Adrenal gland (tissue), 12 donors: ENCODE data around the gene ARHGEF28. TPM values are rescaled to one million over a fixed set of nuclear protein-coding genes. Genes with fewer than 3 reads are reported as not detected.
A peak's percentile ranks its signal among the peaks of the same experiment; 100 is the strongest.

ENCODE experiments used
- DNase-seq, 7 donors: peaks; one replicate each; pipeline ENCODE4 v3.0.0-alpha.2; 2019 to 2020
- H3K27ac ChIP-seq, 5 donors: fragments of 200-600 bp; sonication (generic) in 4 of 5; 1 replicate in 3 of 5; 2 replicates in 2 of 5; pipeline versions ENCODE4 v1.5.1 to v1.8.0; 2016 to 2020; ENCODE audit warnings: mild to moderate bottlenecking in 1 of 5
- H3K27me3 ChIP-seq: fragments of 200-600 bp; 2 replicates; pipeline ENCODE4 v1.8.0; 2021
- H3K36me3 ChIP-seq, 2 donors: fragments of 200-600 bp; replicated peaks in 1 of 2; 1 replicate in 1 of 2; 2 replicates in 1 of 2; pipeline versions ENCODE4 v1.5.1 to v1.8.0; 2018 to 2022
- H3K4me1 ChIP-seq, 2 donors: fragments of 200-600 bp; replicated peaks in 1 of 2; 1 replicate in 1 of 2; 2 replicates in 1 of 2; pipeline versions ENCODE4 v1.5.1 to v1.8.0; 2018 to 2021
- H3K4me3 ChIP-seq, 4 donors: fragments of 200-600 bp; sonication (generic) in 3 of 4; one replicate each; pipeline ENCODE4 v1.5.1; 2016 to 2018
- H3K9me3 ChIP-seq, 3 donors: fragments of 200-600 bp; sonication (generic) in 1 of 3; replicated peaks in 1 of 3; 1 replicate in 2 of 3; 2 replicates in 1 of 3; pipeline versions ENCODE4 v1.5.1 to v1.8.0; 2016 to 2021
- CTCF ChIP-seq, 6 experiments: fragments of 450-650 bp in 4 of 6; fragments of 200-600 bp in 2 of 6; sonication (generic) in 1 of 6; IDR thresholded peaks; 1 replicate in 5 of 6; 2 replicates in 1 of 6; pipeline versions ENCODE4 v1.5.1 to v1.8.0; 2016 to 2021; ENCODE audit warnings: antibody characterized with exemption in 6 of 6, mild to moderate bottlenecking in 2 of 6, moderate library complexity in 1 of 6
- POLR2A ChIP-seq, 2 donors: fragments of 450-650 bp; IDR thresholded peaks; one replicate each; pipeline ENCODE4 v1.6.1; 2017; ENCODE audit warnings: antibody characterized with exemption in 2 of 2, mild to moderate bottlenecking in 2 of 2, moderate library complexity in 1 of 2
- WGBS, 4 donors: extraction: QIAGEN DNeasy Blood & Tissue Kit in 2 of 4; methylation state at CpG; one replicate each; pipeline versions ENCODE4 v1.1.5 to v1.1.7; 2013 to 2017; 5-methylcytosine and 5-hydroxymethylcytosine counted together
- intact Hi-C, 2 donors: fragments of 100-400 bp; cut with DNase I; formaldehyde crosslinking; loops; one replicate each; pipeline versions ENCODE4 v1.14.1 to v1.15.0; 2022 to 2023
- polyA plus RNA-seq, 3 donors: library from polyadenylated mRNA; stranded (reverse); fragments of 200-250 nt in 2 of 3; fragments of 350-450 nt in 1 of 3; fragmentation: Illumina TruSeq in 1 of 3; extraction: RNeasy Lipid Tissue Mini Kit (QIAGEN cat#74804) in 1 of 3; gene quantifications; one replicate each; pipeline ENCODE4 v1.2.3, GENCODE V29; 2013 to 2014
- total RNA-seq, 9 donors: library from RNA; depleted of rRNA in 4 of 9; stranded (reverse); fragments of >200 nt in 4 of 9; fragments of 120-200 nt in 1 of 9; fragmentation: NEBNext Ultra II Directional in 1 of 9; extraction: Animal tissue kit (Norgen Biotek cat#: 25700) in 1 of 9; gene quantifications; one replicate each; pipeline versions ENCODE4 v1.1.0 to v1.2.4, GENCODE V29; 2013 to 2023
- donor health status: healthy with polysubstance abuse.
- donor health status: Bipolar disorder and iron deficiency.
- donor health status: DM: yes; HTN: yes; CAD: no.
- donor health status: DM: no; HTN: no; CAD: no.
- donor health status: DM: no; HTN: no; CAD: no.
- donor health status: DM: yes; HTN: yes; CAD: no.

ARHGEF28 gene
- total and polyA plus RNA-seq, 12 donors, result 25.3 to 138 (median 42.4) TPM

DNA sequence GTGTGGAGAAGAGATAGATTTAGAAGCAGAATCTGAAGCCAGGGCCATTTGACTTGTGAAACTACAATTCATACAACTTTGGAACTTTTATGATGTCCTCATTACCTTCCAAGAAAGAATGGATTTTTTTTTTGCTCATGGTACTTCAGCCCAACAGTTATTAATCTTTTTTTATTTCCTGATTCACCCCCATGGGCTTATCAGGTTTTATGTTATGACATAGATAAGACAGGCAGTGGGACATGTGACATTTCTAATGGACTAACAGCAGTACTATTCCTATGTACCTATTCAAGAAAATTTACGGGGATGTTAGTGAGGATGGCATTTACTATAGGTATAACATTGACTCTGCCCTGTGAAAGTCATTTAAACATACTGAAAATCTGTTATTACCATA, 204.7 kb downstream of the ARHGEF28 start:
- WGBS, 4 donors, result 69 to 82% (median 74%) methylated on average over 1 of the region's 1 CpG
- peaks cover 16 to 27% of the 10 kb centered on the region in 2 donors for H3K4me1 ChIP-seq
- no peaks in the 10 kb centered on the region for H3K27me3 ChIP-seq
- H3K36me3 ChIP-seq, result peaks cover 0 to 6% of the 10 kb centered on the region in 2 donors
- no peaks in the 10 kb centered on the region for H3K9me3 ChIP-seq
- no peak for DNase-seq
- peak overlapping the region in 2 of 5 donors; percentile 10 to 14 for H3K27ac ChIP-seq
- no peak overlapping the region for H3K4me3 ChIP-seq
- TF ChIP-seq CTCF (IDR thresholded peaks at IDR 0.05), result no peak
- no peak for TF ChIP-seq POLR2A (IDR thresholded peaks at IDR 0.05)
- intact Hi-C loops, result no loop called here

DNA sequence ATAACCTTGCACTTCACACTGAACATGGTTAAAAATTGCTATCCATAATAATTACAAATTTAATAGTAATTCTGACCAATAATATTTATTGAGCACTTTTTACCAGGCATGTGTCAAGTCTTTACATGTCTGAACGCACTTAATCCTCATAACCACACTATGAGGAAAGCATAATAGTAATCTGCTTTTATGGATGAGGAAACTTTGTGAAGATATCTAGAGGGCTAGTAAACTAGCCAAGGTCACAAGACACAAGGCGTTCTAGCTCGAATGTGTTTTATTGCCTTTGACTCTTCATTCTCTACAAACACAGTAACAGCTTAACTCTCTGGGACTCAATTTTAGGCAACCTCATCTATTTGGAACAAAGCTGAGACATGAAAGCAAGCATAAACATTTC, 205.1 kb downstream of the ARHGEF28 start:
- H3K4me1 ChIP-seq, result peaks cover 14 to 24% of the 10 kb centered on the region in 2 donors
- TF ChIP-seq CTCF (IDR thresholded peaks at IDR 0.05), result no peak
- TF ChIP-seq POLR2A (IDR thresholded peaks at IDR 0.05), result no peak
- DNase-seq, result no peak
- intact Hi-C loops, result no loop called here
- H3K27ac ChIP-seq, result peak overlapping the region in 2 of 5 donors; percentile 10 to 14
- H3K27me3 ChIP-seq, result no peaks in the 10 kb centered on the region
- peaks cover 0 to 6% of the 10 kb centered on the region in 2 donors for H3K36me3 ChIP-seq
- WGBS, 4 donors, result 56 to 72% (median 66%) methylated on average over 3 of the region's 3 CpGs
- H3K4me3 ChIP-seq, result no peak overlapping the region
- H3K9me3 ChIP-seq, result no peaks in the 10 kb centered on the region

GRCh38 chr5:73834693-73835092, 208.7 kb downstream of the ARHGEF28 start:
- H3K9me3 ChIP-seq, result no peaks in the 10 kb centered on the region
- no peak for DNase-seq

GRCh38 chr5:73835726-73836125, 209.7 kb downstream of the ARHGEF28 start:
- Histone ChIP-seq H3K4me3 (no peak overlapping the region), H3K27ac (no peak overlapping the region), H3K9me3 (no peaks in the 10 kb centered on the region), H3K36me3 (peaks cover 0 to 10% of the 10 kb centered on the region in 2 donors), H3K4me1 (peaks cover 6 to 15% of the 10 kb centered on the region in 2 donors), H3K27me3 (no peaks in the 10 kb centered on the region)
- no peak for TF ChIP-seq CTCF (IDR thresholded peaks at IDR 0.05)
- no peak for TF ChIP-seq POLR2A (IDR thresholded peaks at IDR 0.05)
- intact Hi-C loops, result no loop called here
- WGBS, 4 donors, result 77 to 85% (median 78%) methylated on average over 2 of the region's 2 CpGs
- no peak for DNase-seq

More at GRCh38 chr5:73834693-73835092, 208.7 kb downstream of the ARHGEF28 start:
- intact Hi-C loops, result no loop called here
- Histone ChIP-seq H3K4me3 (no peak overlapping the region), H3K4me1 (peaks cover 6 to 16% of the 10 kb centered on the region in 2 donors), H3K27ac (no peak overlapping the region), H3K27me3 (no peaks in the 10 kb centered on the region), H3K36me3 (peaks cover 0 to 6% of the 10 kb centered on the region in 2 donors)
- WGBS, 4 donors, result 89 to 96% (median 93%) methylated on average over 2 of the region's 2 CpGs
- TF ChIP-seq CTCF (IDR thresholded peaks at IDR 0.05), result no peak
- TF ChIP-seq POLR2A (IDR thresholded peaks at IDR 0.05), result no peak
